ENCODE results near the gene TWF2.

Gene TWF2

GRCh38 chr3:52221563-52222318, 17.2 kb downstream of the TWF2 start:
- DNase-seq: peak; percentile 59

- no peak for DNase-seq
Observed at GRCh38 chr3:52221141-52221562, 17.8 kb downstream of the TWF2 start.

- DNase-seq: peak; percentile 90
Observed at GRCh38 chr3:52220380-52221026, 18.5 kb downstream of the TWF2 start.

- no peak for DNase-seq
Observed at GRCh38 chr3:52218937-52219650, 19.9 kb downstream of the TWF2 start.

- DNase-seq: no peak
Observed at GRCh38 chr3:52218454-52218853, 20.5 kb downstream of the TWF2 start.

GRCh38 chr3:52218026-52218425, 20.9 kb downstream of the TWF2 start:
- no peak for DNase-seq

- DNase-seq: no peak
Observed at GRCh38 chr3:52217409-52217805, 21.6 kb downstream of the TWF2 start.

GRCh38 chr3:52216585-52217408, 22.2 kb downstream of the TWF2 start:
- DNase-seq: no peak

GRCh38 chr3:52215351-52215750, 23.6 kb downstream of the TWF2 start:
- DNase-seq: no peak

- no peak for DNase-seq
Observed at GRCh38 chr3:52213901-52214300, 25.1 kb downstream of the TWF2 start.

- DNase-seq: no peak
Observed at GRCh38 chr3:52213005-52213404, 26.0 kb downstream of the TWF2 start.

GRCh38 chr3:52211268-52211891, 27.6 kb downstream of the TWF2 start:
- DNase-seq: no peak

- DNase-seq: no peak
Observed at GRCh38 chr3:52210550-52211046, 28.4 kb downstream of the TWF2 start.

GRCh38 chr3:52210037-52210436, 28.9 kb downstream of the TWF2 start:
- no peak for DNase-seq

GRCh38 chr3:52208556-52208955, 30.4 kb downstream of the TWF2 start:
- no peak for DNase-seq

GRCh38 chr3:52205727-52206372, 33.1 kb downstream of the TWF2 start:
- DNase-seq: no peak

- DNase-seq: no peak
Observed at GRCh38 chr3:52204337-52205073, 34.5 kb downstream of the TWF2 start.

- no peak for DNase-seq
Observed at GRCh38 chr3:52203701-52204100, 35.3 kb downstream of the TWF2 start.

GRCh38 chr3:52202384-52203077, 36.4 kb downstream of the TWF2 start:
- no peak for DNase-seq

GRCh38 chr3:52200981-52201679, 37.8 kb downstream of the TWF2 start:
- no peak for DNase-seq

Measured in activated CD4-positive, CD25-positive, alpha-beta regulatory T cell treated with anti-CD3 and anti-CD28 coated beads, Interleukin-2, amount 50 U/mL, for 72 hours (primary cell).